COLO829 (cell line): ENCODE measurements around the gene IGF2.

ENCODE experiments used
- DNase-seq: peaks from one replicate; pipeline ENCODE4 v3.0.0; 2012; ENCODE audit warnings: low spot score

The IGF2 gene

GRCh38 chr11:2122907-2123627 is 16.1 kb downstream of the IGF2 start:
- DNase-seq, result no peak

- no peak for DNase-seq
Observed at GRCh38 chr11:2122222-2122906, 16.8 kb downstream of the IGF2 start.

- DNase-seq, result no peak
Observed at GRCh38 chr11:2121227-2122130, 17.7 kb downstream of the IGF2 start.

- no peak for DNase-seq
Observed at GRCh38 chr11:2120359-2121100, 18.7 kb downstream of the IGF2 start.

- no peak for DNase-seq
Observed at GRCh38 chr11:2118677-2119076, 20.5 kb downstream of the IGF2 start.

GRCh38 chr11:2116680-2117079 is 22.5 kb downstream of the IGF2 start:
- no peak for DNase-seq

GRCh38 chr11:2115308-2115707 is 23.9 kb downstream of the IGF2 start:
- no peak for DNase-seq

GRCh38 chr11:2114430-2115241 is 24.6 kb downstream of the IGF2 start:
- no peak for DNase-seq

GRCh38 chr11:2113776-2114175 is 25.4 kb downstream of the IGF2 start:
- no peak for DNase-seq

- DNase-seq, result no peak
Observed at GRCh38 chr11:2110521-2110920, 28.7 kb downstream of the IGF2 start.

- DNase-seq, result no peak
Observed at GRCh38 chr11:2109541-2110019, 29.6 kb downstream of the IGF2 start.

GRCh38 chr11:2108675-2109491 is 30.3 kb downstream of the IGF2 start:
- DNase-seq, result no peak

GRCh38 chr11:2107941-2108630 is 31.1 kb downstream of the IGF2 start:
- DNase-seq, result no peak

GRCh38 chr11:2107521-2107920 is 31.7 kb downstream of the IGF2 start:
- no peak for DNase-seq

- no peak for DNase-seq
Observed at GRCh38 chr11:2106583-2107209, 32.5 kb downstream of the IGF2 start.

- DNase-seq, result no peak
Observed at GRCh38 chr11:2105511-2105910, 33.7 kb downstream of the IGF2 start.

GRCh38 chr11:2104524-2105440 is 34.4 kb downstream of the IGF2 start:
- DNase-seq, result no peak
